Chondrocyte (in vitro differentiated cells): Measurements from ENCODE around the gene GLE1. TPM values are rescaled to one million over a fixed set of nuclear protein-coding genes. Genes with fewer than 3 reads are reported as not detected.
"Not testable (repeated sequence)": the region's sequence is repeated elsewhere in the genome, so short reads cannot be mapped to it uniquely, and the experiment has no call there.

Source experiments
- DNase-seq: peaks from one replicate; pipeline ENCODE4 v3.0.0; 2021; ENCODE audit warnings: mixed read lengths, low spot score
- H3K27ac Mint-ChIP-seq: one replicate; pipeline ENCODE4 v1.8.0; 2021; ENCODE audit warnings: mild to moderate bottlenecking, moderate library complexity, mixed read lengths; ENCODE audit not compliant: unreplicated experiment
- H3K27me3 Mint-ChIP-seq: 2 replicates; pipeline ENCODE4 v1.8.0; 2021; ENCODE audit warnings: low read depth, mixed read lengths
- H3K36me3 Mint-ChIP-seq: 2 replicates; pipeline ENCODE4 v1.8.0; 2021; ENCODE audit warnings: low read depth, mixed read lengths
- H3K4me1 Mint-ChIP-seq: 2 replicates; pipeline ENCODE4 v1.8.0; 2021; ENCODE audit warnings: low read depth, mild to moderate bottlenecking, mixed read lengths
- H3K4me3 Mint-ChIP-seq: one replicate; pipeline ENCODE4 v1.8.0; 2021; ENCODE audit warnings: mild to moderate bottlenecking, moderate library complexity, mixed read lengths; ENCODE audit not compliant: unreplicated experiment
- H3K9me3 Mint-ChIP-seq: 2 replicates; pipeline ENCODE4 v1.8.0; 2021; ENCODE audit warnings: low read depth, mixed read lengths
- CTCF ChIP-seq: fragments of 200-600 bp; sonication (generic); IDR thresholded peaks from 2 replicates; pipeline ENCODE4 v1.5.0; 2021; ENCODE audit warnings: antibody characterized with exemption, mild to moderate bottlenecking, moderate library complexity
- total RNA-seq: library from RNA; stranded (reverse); gene quantifications from 3 replicates; pipeline ENCODE4 v1.2.1, GENCODE V29; 2021

GLE1 gene
- total RNA-seq, 1 donor from 2014 or later: 12.3 TPM

GRCh38 chr9:128503870-128504269 lies 649 bp upstream of the GLE1 start:
- Mint-ChIP-seq H3K9me3 (no peaks in the 10 kb centered on the region), H3K4me3 (peak overlapping the region; percentile 98), H3K4me1 (peaks cover 39% of the 10 kb centered on the region), H3K36me3 (peaks cover 10% of the 10 kb centered on the region), H3K27me3 (no peaks in the 10 kb centered on the region), H3K27ac (peak overlapping the region; percentile 41)
- peak; percentile 13 for DNase-seq
- TF ChIP-seq CTCF: no peak

DNA sequence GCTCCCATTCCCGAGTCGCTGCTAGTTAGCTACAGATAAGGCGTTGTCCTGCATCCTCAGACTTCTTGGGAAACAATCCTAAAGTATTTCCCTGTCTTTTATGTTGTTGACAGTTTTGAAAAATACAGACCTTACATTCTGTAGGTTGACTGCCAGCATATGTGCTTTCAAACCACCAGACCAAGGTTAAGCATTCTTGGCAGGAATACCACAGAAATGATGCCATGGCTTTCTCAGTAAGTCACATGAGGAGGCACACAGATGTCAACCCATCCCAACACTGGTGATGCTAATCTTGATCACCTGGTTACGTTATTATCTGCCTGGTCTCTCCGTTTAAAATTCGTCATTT lies 871 bp downstream of the GLE1 start:
- Mint-ChIP-seq H3K36me3 (peaks cover 10% of the 10 kb centered on the region), H3K4me3 (peak overlapping the region; percentile 98), H3K27me3 (no peaks in the 10 kb centered on the region), H3K4me1 (peaks cover 31% of the 10 kb centered on the region), H3K9me3 (no peaks in the 10 kb centered on the region), H3K27ac (peak overlapping the region; percentile 98)
- DNase-seq: no peak
- TF ChIP-seq CTCF: no peak

DNA sequence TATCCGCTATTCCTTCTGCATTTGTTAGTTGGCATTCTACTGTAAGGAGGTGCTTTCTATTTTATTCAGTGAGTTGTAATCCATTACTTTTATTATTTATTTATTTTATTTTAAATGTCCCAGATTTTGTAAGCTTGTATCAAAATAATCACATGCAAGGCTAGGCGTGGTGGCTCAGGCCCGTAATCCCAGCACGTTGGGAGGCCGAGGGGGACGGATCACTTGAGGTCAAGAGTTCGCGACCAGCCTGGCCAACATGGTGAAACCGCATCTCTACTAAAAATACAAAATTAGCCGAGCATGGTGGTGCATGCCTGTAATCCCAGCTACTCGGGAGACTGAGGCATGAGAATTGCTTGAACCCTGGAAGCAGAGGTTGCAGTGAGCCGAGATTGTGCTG lies 1.4 kb downstream of the GLE1 start:
- H3K4me1 Mint-ChIP-seq: peaks cover 26% of the 10 kb centered on the region
- H3K27ac Mint-ChIP-seq, H3K9me3 Mint-ChIP-seq, H3K36me3 Mint-ChIP-seq, H3K27me3 Mint-ChIP-seq: not testable (repeated sequence)
- H3K4me3 Mint-ChIP-seq: peak overlapping the region; percentile 98
- peak; percentile 26 for DNase-seq

- peak; percentile 35 for DNase-seq
- peaks cover 19% of the 10 kb centered on the region for H3K36me3 Mint-ChIP-seq
- no peak overlapping the region for H3K27ac Mint-ChIP-seq
- H3K4me1 Mint-ChIP-seq: no peaks in the 10 kb centered on the region
- no peak overlapping the region for H3K4me3 Mint-ChIP-seq
- no peaks in the 10 kb centered on the region for H3K27me3 Mint-ChIP-seq
- TF ChIP-seq CTCF: no peak
- H3K9me3 Mint-ChIP-seq: no peaks in the 10 kb centered on the region
These were observed 8.3 kb downstream of the GLE1 start for GRCh38 chr9:128512820-128513219.

DNA sequence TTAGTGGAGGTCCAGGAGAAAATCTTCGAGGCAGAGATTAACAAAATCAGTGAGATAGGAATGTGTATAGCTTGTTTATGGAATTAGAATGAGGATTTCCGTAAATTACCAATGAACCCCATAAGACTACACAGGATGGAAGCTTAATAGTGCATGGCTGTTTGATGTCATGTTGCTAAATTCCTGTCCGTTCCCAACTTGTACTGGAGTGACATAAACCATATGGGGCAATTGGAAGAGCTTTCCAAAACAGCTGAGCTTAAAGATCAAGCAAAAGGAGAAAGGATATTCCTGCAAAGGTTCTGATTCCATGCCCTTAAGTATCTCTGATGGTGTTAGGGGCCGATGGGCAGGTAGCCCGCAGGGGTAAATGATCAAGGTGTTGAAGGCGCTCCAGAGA lies 17.4 kb downstream of the GLE1 start:
- H3K4me1 Mint-ChIP-seq: peaks cover 10% of the 10 kb centered on the region
- no peaks in the 10 kb centered on the region for H3K27me3 Mint-ChIP-seq
- no peaks in the 10 kb centered on the region for H3K9me3 Mint-ChIP-seq
- TF ChIP-seq CTCF: no peak
- no peak for DNase-seq
- H3K4me3 Mint-ChIP-seq: no peak overlapping the region
- H3K27ac Mint-ChIP-seq: no peak overlapping the region
- peaks cover 22% of the 10 kb centered on the region for H3K36me3 Mint-ChIP-seq

- Mint-ChIP-seq H3K9me3 (no peaks in the 10 kb centered on the region), H3K27ac (peak overlapping the region; percentile 45), H3K4me1 (peaks cover 10% of the 10 kb centered on the region), H3K4me3 (no peak overlapping the region), H3K27me3 (no peaks in the 10 kb centered on the region), H3K36me3 (peaks cover 17% of the 10 kb centered on the region)
- no peak for DNase-seq
- TF ChIP-seq CTCF: no peak
These were observed 18.8 kb downstream of the GLE1 start for GRCh38 chr9:128523199-128523925.
